ENCODE measurements around the gene MITF.

DNA sequence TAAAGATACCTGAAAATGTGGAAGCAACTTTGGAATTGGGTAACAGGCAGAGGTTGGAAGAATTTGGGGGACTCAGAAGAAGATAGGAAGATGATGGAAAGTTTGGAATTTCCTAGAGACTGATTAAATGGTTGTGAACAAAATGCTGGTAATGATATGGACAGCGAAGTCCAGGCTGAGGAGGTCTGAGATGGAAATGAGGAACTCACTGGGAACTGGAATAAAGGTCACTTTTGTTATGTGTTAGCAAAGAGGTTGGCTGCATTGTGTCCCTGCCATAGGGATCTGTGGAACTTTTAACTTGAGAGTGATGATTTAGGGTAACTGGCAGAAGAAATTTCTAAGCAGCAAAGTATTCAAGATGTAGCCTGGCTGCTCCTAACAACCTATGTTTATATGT is 13.0 kb downstream of the MITF start:
- TF ChIP-seq, protein P1, sequence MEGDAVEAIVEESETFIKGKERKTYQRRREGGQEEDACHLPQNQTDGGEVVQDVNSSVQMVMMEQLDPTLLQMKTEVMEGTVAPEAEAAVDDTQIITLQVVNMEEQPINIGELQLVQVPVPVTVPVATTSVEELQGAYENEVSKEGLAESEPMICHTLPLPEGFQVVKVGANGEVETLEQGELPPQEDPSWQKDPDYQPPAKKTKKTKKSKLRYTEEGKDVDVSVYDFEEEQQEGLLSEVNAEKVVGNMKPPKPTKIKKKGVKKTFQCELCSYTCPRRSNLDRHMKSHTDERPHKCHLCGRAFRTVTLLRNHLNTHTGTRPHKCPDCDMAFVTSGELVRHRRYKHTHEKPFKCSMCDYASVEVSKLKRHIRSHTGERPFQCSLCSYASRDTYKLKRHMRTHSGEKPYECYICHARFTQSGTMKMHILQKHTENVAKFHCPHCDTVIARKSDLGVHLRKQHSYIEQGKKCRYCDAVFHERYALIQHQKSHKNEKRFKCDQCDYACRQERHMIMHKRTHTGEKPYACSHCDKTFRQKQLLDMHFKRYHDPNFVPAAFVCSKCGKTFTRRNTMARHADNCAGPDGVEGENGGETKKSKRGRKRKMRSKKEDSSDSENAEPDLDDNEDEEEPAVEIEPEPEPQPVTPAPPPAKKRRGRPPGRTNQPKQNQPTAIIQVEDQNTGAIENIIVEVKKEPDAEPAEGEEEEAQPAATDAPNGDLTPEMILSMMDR (IDR thresholded peaks at IDR 0.05; ENCODE audit: insufficient read depth, low read length): no peak
- TF ChIP-seq REST (IDR thresholded peaks at IDR 0.05; ENCODE audit: insufficient replicate concordance, low read depth) (no peak), POLR2AphosphoS5 (IDR thresholded peaks at IDR 0.05; ENCODE audit: low read depth) (no peak)
